ENCODE results near the gene ADGRL3. TPM values are rescaled to one million over a fixed set of nuclear protein-coding genes. Genes with fewer than 3 reads are reported as not detected.
"Not testable (repeated sequence)": the region's sequence is repeated elsewhere in the genome, so short reads cannot be mapped to it uniquely, and the experiment has no call there.

The ADGRL3 gene
- polyA plus RNA-seq, 3 donors, result 0.10 to 0.90 (median 0.65) TPM

- H3K27ac ChIP-seq (ENCODE audit: low read depth, low read length), result no peak overlapping the region
- 1 to 4% (median 2%) methylated on average over 41 of the region's 41 CpGs for WGBS, 3 donors
Observed at GRCh38 chr4:61202638-61203435, 2.7 kb downstream of the ADGRL3 start.

DNA sequence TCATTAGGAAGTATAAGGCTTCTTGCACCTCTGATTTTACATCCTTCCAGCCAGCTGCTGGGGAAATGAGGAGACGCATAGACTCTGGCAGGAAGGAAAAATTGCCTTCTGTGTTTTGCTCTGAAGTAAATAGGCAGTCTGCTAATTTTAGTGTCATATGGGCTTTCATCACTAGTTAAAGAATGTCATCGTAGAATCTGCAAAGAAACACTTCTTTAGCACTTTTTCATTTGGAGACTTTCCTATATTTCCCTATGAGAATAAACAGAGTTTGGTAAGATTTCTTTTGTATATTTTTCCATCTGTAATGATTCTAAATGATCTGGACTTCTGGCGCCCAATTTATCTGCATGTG, 3.3 kb downstream of the ADGRL3 start:
- 28 to 43% (median 37%) methylated on average over 3 of the region's 3 CpGs for WGBS, 3 donors
- H3K27ac ChIP-seq (ENCODE audit: low read depth, low read length), result no peak overlapping the region

DNA sequence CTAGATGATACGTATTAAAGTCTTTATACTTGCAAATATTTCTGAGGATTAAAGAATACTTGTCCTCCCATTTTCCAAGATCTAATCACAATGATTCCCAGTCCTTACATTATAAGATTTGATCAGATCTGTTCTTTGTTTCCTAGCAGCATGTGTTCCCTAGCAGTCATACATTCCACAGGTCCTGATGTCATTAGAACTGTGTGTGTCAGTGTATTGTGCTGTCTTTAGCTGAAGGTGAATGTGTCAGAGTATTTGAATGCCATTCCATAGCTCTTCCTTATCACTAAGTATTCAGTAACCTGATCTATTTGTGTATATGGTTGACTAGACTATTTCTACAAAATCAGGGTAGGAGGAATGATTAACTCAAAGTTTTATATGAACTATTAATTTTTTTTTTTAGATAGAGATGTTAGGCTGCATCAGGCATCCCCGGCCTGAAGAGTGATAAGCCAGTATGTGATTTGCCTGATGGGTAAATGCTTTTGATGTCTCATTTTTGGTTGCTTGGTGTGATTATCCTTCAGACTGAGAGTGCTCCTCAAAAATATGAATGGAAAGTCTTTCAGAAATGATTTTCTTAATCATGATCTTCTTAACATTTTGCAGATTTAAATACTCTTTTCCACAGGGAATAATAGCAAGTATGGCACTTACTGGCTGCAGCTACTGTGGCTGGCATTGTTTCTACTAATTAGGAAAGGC, 4.4 kb downstream of the ADGRL3 start:
- whole genome bisulfite sequencing, 3 donors, result 62 to 86% (median 85%) methylated on average over 2 of the region's 2 CpGs

DNA sequence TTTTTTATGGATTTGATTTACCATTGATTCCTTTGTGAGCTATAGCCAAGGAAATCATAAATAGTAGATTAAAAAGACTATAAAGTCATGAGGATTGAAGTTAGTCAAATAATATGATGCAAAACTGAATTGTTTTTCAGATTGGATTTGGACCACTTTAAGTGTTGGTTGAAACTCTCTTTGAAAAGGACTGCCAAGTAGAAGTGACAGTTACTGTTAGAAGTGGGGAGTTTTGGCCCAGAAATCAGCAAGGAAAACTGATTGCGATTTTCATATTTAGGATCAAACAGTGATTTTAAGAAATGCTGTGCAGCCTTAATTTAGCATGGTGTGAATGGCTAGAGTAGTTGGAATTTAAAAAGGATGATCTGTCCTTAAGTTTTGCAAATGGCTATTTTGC, 4.9 kb downstream of the ADGRL3 start:
- 68 to 93% (median 92%) methylated on average over 1 of the region's 1 CpG for WGBS, 3 donors

More for the DNA sequence above, 4.4 kb downstream of the ADGRL3 start:
- H3K27ac ChIP-seq (ENCODE audit: low read depth, low read length), result no peak overlapping the region

DNA sequence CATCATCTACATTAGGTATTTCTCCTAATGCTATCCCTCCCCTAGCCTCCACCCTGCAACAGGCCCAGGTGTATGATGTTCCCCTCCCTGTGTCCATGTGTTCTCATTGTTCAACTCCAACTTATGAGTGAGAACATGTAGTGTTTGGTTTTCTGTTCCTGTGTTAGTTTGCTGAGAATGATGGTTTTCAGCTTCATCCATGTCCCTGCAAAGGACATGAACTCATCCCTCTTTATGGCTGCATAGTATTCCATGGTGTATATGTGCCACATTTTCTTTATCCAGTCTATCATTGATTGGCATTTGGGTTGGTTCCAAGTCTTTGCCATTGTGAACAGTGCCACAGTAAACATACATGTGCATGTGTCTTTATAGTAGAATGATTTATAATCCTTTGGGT, 7.0 kb downstream of the ADGRL3 start:
- not testable (repeated sequence) for H3K27ac ChIP-seq (ENCODE audit: low read depth, low read length)

More for the DNA sequence above, 4.9 kb downstream of the ADGRL3 start:
- no peak overlapping the region for H3K27ac ChIP-seq (ENCODE audit: low read depth, low read length)

DNA sequence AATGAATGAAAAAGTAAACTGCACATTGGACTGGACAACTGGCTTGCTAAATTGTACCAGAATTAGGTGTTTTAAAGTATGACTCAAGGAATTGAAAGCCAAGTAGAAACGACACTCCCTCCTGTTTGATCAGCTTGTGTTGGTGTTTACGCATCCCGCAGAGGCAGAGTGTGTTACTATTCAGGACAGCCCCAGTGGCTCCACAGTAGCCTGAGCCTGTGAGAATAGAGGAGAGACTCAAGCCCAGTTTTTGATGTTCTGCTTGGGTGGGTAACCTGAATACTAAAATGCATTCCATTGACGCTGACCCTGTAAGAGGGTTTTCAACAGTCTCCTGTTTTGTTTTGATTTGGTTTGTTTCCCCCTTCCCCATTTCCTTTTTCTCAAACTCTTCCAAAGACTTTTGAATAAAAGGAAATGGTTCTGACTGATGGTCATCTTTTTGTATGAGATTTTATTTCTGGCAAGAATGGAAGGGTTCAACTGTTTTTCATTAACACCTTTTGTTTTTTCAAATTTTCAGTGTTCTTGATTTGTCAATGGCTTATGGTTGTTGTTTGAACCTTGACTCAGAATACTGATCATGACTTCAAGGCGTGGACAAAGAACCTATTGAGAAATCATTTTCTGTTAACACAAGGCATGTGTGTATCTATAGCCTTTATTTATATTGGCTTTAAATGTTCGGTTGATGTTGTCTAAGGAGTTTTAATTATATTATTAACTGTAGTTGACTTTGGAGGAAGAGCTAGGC, 10.2 kb downstream of the ADGRL3 start:
- no peak overlapping the region for H3K27ac ChIP-seq (ENCODE audit: low read depth, low read length)

GRCh38 chr4:61211781-61212180, 11.7 kb downstream of the ADGRL3 start:
- H3K27ac ChIP-seq (ENCODE audit: low read depth, low read length), result no peak overlapping the region
- WGBS, 3 donors, result 40 to 76% (median 76%) methylated on average over 1 of the region's 1 CpG

More for the DNA sequence above, 10.2 kb downstream of the ADGRL3 start:
- 33 to 80% (median 70%) methylated on average over 6 of the region's 6 CpGs for WGBS, 3 donors

- H3K27ac ChIP-seq (ENCODE audit: low read depth, low read length), result no peak overlapping the region
- WGBS, 3 donors, result 58 to 80% (median 79%) methylated on average over 2 of the region's 2 CpGs
Observed at GRCh38 chr4:61212788-61213187, 12.7 kb downstream of the ADGRL3 start.

GRCh38 chr4:61214680-61215079, 14.6 kb downstream of the ADGRL3 start:
- 65 to 94% (median 83%) methylated on average over 5 of the region's 5 CpGs for WGBS, 3 donors
- H3K27ac ChIP-seq (ENCODE audit: low read depth, low read length), result no peak overlapping the region

GRCh38 chr4:61217222-61217621, 17.1 kb downstream of the ADGRL3 start:
- H3K27ac ChIP-seq (ENCODE audit: low read depth, low read length), result no peak overlapping the region
- 72 to 93% (median 83%) methylated on average over 1 of the region's 1 CpG for WGBS, 3 donors

GRCh38 chr4:61220556-61220955, 20.4 kb downstream of the ADGRL3 start:
- WGBS, 3 donors, result 35 to 65% (median 61%) methylated on average over 2 of the region's 2 CpGs
- no peak overlapping the region for H3K27ac ChIP-seq (ENCODE audit: low read depth, low read length)

DNA sequence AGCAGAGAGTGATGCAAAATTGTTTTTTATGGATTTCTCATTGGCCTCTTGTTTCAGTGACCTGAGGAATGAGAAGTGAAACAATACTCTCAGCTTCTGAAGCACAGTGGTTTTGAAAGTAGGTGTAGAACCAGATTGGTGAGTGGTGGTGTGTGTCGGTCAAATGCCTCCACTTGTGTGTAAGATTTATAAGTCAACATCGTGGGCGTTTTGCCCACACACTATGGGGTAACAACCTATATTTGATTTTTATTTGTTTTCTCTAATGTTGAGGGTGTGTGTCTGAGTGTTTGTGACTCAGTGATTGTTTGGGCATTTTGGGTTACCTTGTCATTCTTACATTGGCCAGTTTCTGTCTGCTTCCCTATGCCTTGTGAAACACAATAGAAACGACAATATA, 23.3 kb downstream of the ADGRL3 start:
- H3K27ac ChIP-seq (ENCODE audit: low read depth, low read length), result no peak overlapping the region
- WGBS, 3 donors, result 88 to 93% (median 90%) methylated on average over 4 of the region's 4 CpGs

DNA sequence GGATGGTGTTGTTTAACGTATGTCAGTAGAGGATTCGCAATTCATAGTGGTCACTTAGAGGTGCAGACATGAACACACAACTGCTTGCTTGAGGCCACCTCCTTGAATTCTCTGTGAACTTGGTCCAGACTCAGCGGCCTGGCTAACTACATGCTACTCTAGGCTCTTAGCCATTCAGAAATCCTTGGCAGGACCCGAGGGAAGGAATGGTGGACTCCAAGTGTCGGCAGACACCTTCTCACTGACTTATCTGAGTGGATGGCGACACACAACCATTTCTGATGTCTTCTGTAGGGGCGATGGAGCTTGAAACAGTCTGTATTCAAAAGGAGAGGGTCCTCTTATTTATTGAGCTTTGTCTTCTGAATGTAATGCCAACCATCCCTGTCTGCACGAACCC, 24.4 kb downstream of the ADGRL3 start:
- WGBS, 3 donors, result 81 to 90% (median 86%) methylated on average over 8 of the region's 8 CpGs

DNA sequence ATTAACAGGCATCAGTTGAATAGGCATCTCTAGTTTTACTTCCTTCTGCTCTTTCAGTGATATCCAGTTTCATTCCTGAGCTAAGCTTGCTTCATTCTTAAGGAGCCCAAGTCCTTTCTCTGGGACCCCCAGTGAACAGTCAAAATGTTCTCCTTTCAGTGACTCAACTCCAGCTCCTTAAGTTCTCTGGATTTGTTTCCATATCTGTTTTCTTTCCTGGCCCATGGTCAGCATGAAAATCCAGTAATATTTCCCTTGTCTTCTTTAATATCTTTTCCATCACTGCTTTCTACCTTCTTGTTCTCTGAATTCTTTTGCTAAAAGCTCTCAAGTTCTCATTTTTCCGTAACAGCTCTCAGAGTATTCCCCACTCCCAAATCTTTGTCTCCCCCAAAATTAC, 25.5 kb downstream of the ADGRL3 start:
- no peak overlapping the region for H3K27ac ChIP-seq (ENCODE audit: low read depth, low read length)
- 68 to 93% (median 91%) methylated on average over 1 of the region's 1 CpG for WGBS, 3 donors

More for the DNA sequence above, 24.4 kb downstream of the ADGRL3 start:
- H3K27ac ChIP-seq (ENCODE audit: low read depth, low read length), result no peak overlapping the region

DNA sequence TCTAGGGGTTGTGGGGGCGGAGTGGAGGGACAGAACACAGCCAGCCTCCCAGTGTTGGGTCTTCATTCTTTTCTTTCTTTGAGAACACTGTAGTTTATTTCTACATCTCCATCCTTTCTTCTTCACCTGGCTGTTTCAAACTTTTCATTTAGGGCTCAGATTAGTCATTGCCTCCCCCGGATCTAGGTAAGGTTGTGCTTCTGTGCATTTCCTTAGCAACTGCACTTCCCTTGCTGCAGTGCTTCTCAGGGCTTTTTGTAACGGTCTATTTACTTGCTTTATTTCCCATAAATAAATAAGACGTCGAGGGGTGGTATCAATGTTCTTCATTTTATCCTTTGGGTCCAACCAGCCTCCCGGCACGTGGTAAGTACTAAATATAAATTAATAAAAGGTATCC, 31.3 kb downstream of the ADGRL3 start:
- H3K27ac ChIP-seq (ENCODE audit: low read depth, low read length), result no peak overlapping the region
- WGBS, 3 donors, result 66 to 83% (median 83%) methylated on average over 7 of the region's 7 CpGs

GRCh38 chr4:61239250-61239649, 39.1 kb downstream of the ADGRL3 start:
- no peak overlapping the region for H3K27ac ChIP-seq (ENCODE audit: low read depth, low read length)
- WGBS, 3 donors, result 59 to 73% (median 62%) methylated on average over 1 of the region's 1 CpG

DNA sequence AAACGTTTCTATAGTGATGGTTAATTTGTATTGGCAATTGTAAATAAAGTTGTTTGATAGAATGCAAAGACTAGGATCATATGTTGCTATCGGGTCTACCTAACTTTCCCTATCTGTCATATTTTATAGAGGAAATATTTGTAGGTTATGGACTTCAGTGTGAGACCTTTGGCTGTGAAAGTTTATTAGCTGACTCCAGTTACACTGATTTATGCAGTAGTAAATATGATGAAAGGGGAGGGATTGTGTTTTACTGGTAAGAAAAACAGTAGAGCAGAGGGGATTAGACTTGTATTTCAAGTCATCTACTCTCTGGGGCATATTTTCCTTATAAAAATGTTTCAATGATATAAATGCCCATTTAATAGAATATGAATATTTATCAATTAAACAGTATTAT, 43.8 kb downstream of the ADGRL3 start:
- H3K27ac ChIP-seq (ENCODE audit: low read depth, low read length), result no peak overlapping the region
- 28 to 66% (median 57%) methylated on average over 2 of the region's 2 CpGs for WGBS, 3 donors

DNA sequence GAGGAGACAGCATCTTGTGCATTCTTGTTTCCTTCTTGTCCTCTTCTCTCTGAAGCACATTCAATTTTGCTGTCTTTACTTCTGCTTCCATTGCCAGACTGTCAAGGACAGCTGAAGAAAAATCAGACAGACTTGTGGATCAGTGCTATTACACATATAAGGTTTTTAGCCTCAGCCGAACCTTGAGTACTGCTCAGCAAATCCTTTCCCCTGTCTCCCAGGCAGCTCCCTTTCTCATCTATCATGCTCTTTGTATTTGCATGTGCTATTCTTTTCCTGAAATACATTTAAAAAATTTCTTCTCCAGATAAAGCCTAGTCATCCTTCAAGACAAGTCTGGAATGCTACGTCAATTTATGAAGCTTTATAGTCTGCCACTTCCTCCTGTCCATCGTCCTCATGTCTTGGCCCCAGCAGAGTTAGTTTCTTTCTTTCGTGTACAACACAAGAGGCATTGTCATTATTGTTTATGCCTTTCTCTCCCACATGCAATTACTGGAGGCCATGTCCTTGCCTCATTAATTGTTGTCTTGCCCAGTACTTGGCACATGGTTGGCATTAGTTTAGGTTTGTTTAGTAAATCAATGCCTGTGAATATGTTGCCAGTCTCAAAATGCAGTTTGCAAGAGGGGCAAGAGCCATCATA, 45.1 kb downstream of the ADGRL3 start:
- no peak overlapping the region for H3K27ac ChIP-seq (ENCODE audit: low read depth, low read length)
- 50 to 66% (median 62%) methylated on average over 4 of the region's 4 CpGs for WGBS, 3 donors

- WGBS, 3 donors, result 67 to 81% (median 70%) methylated on average over 1 of the region's 1 CpG
- H3K27ac ChIP-seq (ENCODE audit: low read depth, low read length), result no peak overlapping the region
Observed at GRCh38 chr4:61246034-61246433, 45.9 kb downstream of the ADGRL3 start.

All from adipose tissue (tissue), 3 donors.